Trophoblast cell (in vitro differentiated cells and primary cell): Measurements from ENCODE around the gene TEKT5.

Source experiments
- DNase-seq, 2 donors: peaks; one replicate each; pipeline ENCODE4 v3.0.0-alpha.2; 2016
- H2AFZ ChIP-seq: 2 replicates; pipeline ENCODE4 v1.6.1; 2013; ENCODE audit warnings: low read length, moderate library complexity, mild to moderate bottlenecking; ENCODE audit not compliant: insufficient read depth, poor library complexity
- H2AK5ac ChIP-seq: 2 replicates; pipeline ENCODE4 v1.6.1; 2013; ENCODE audit warnings: mild to moderate bottlenecking, low read length
- H2BK120ac ChIP-seq: 2 replicates; pipeline ENCODE4 v1.6.1; 2013; ENCODE audit warnings: low read length, mild to moderate bottlenecking, moderate library complexity; ENCODE audit not compliant: insufficient read depth, poor library complexity
- H2BK12ac ChIP-seq: 2 replicates; pipeline ENCODE4 v1.6.1; 2013; ENCODE audit warnings: mild to moderate bottlenecking, low read length, moderate library complexity
- H2BK5ac ChIP-seq: 2 replicates; pipeline ENCODE4 v1.6.1; 2013; ENCODE audit warnings: low read length, low read depth, moderate library complexity, mild to moderate bottlenecking; ENCODE audit not compliant: poor library complexity
- H3K14ac ChIP-seq: 2 replicates; pipeline ENCODE4 v1.6.1; 2013; ENCODE audit warnings: mild to moderate bottlenecking, low read length
- H3K18ac ChIP-seq: 2 replicates; pipeline ENCODE4 v1.6.1; 2013; ENCODE audit warnings: mild to moderate bottlenecking, low read length
- H3K23ac ChIP-seq: 2 replicates; pipeline ENCODE4 v1.6.1; 2013; ENCODE audit warnings: low read length
- H3K27ac ChIP-seq: 2 replicates; pipeline ENCODE4 v1.5.1; 2013; ENCODE audit warnings: low read depth, mild to moderate bottlenecking, inconsistent platforms, low read length, moderate library complexity
- H3K27me3 ChIP-seq: 2 replicates; pipeline ENCODE4 v1.6.1; 2013; ENCODE audit warnings: inconsistent platforms, mild to moderate bottlenecking, low read length, moderate library complexity; ENCODE audit not compliant: insufficient read depth
- H3K36me3 ChIP-seq, 2 experiments: 1 replicate in 1 of 2; 2 replicates in 1 of 2; pipeline ENCODE4 v1.6.1; 2013; ENCODE audit warnings: low read length in 2 of 2, mild to moderate bottlenecking in 2 of 2, moderate library complexity in 1 of 2; ENCODE audit not compliant: insufficient read depth in 2 of 2, control insufficient read depth in 1 of 2
- H3K4ac ChIP-seq: 2 replicates; pipeline ENCODE4 v1.6.1; 2013; ENCODE audit warnings: low read depth, mild to moderate bottlenecking, low read length, moderate library complexity
- H3K4me1 ChIP-seq, 2 experiments: 1 replicate in 1 of 2; 2 replicates in 1 of 2; pipeline ENCODE4 v1.6.1; 2013; ENCODE audit warnings: low read length in 2 of 2, mild to moderate bottlenecking in 2 of 2, moderate library complexity in 1 of 2; ENCODE audit not compliant: insufficient read depth in 2 of 2, control insufficient read depth in 1 of 2
- H3K4me2 ChIP-seq: 2 replicates; pipeline ENCODE4 v1.6.1; 2013; ENCODE audit warnings: inconsistent platforms, mild to moderate bottlenecking, low read length, moderate library complexity
- H3K4me3 ChIP-seq: 2 replicates; pipeline ENCODE4 v1.5.1; 2013; ENCODE audit warnings: mild to moderate bottlenecking, low read depth, low read length, inconsistent platforms
- H3K79me1 ChIP-seq: one replicate; pipeline ENCODE4 v1.6.1; 2013; ENCODE audit warnings: low read length
- H3K79me2 ChIP-seq: 2 replicates; pipeline ENCODE4 v1.6.1; 2013; ENCODE audit warnings: low read length, mild to moderate bottlenecking; ENCODE audit not compliant: control insufficient read depth, insufficient read depth, poor library complexity
- H3K9ac ChIP-seq: 2 replicates; pipeline ENCODE4 v1.6.1; 2013; ENCODE audit warnings: mild to moderate bottlenecking, low read length
- H3K9me3 ChIP-seq: 2 replicates; pipeline ENCODE4 v1.6.1; 2013; ENCODE audit warnings: low read depth, mild to moderate bottlenecking, control low read depth, inconsistent platforms, low read length; ENCODE audit not compliant: insufficient read depth
- H4K12ac ChIP-seq: 2 replicates; pipeline ENCODE4 v1.6.1; 2013; ENCODE audit warnings: low read depth, mild to moderate bottlenecking, low read length, moderate library complexity
- H4K8ac ChIP-seq: 2 replicates; pipeline ENCODE4 v1.6.1; 2013; ENCODE audit warnings: low read depth, mild to moderate bottlenecking, low read length, moderate library complexity
- H4K91ac ChIP-seq: one replicate; pipeline ENCODE4 v1.6.1; 2013; ENCODE audit warnings: low read depth, mild to moderate bottlenecking, low read length, moderate library complexity
- WGBS: extraction: QIAGEN DNeasy Blood & Tissue Kit; methylation state at CpG from one replicate; pipeline ENCODE4 v1.1.7; 2013; ENCODE audit warnings: missing lambda C conversion rate; ENCODE audit not compliant: insufficient read length, insufficient coverage; ENCODE audit errors: extremely low coverage; 5-methylcytosine and 5-hydroxymethylcytosine counted together

Gene TEKT5

GRCh38 chr16:10708969-10709368 lies 14.2 kb upstream of the TEKT5 start:
- Histone ChIP-seq H3K27ac (no peak overlapping the region), H3K9me3 (no peaks in the 10 kb centered on the region), H3K79me1 (no peaks in the 10 kb centered on the region), H2AFZ (no peak overlapping the region), H2BK120ac (no peak overlapping the region), H4K8ac (no peak overlapping the region), H3K79me2 (no peaks in the 10 kb centered on the region), H3K27me3 (no peaks in the 10 kb centered on the region), H3K18ac (no peak overlapping the region), H3K9ac (no peak overlapping the region), H3K23ac (no peak overlapping the region), H4K12ac (no peak overlapping the region), H3K4me1 (no peaks in the 10 kb centered on the region), H3K4me3 (no peak overlapping the region), H4K91ac (no peak overlapping the region), H3K14ac (no peak overlapping the region), H3K36me3 (no peaks in the 10 kb centered on the region), H3K4ac (no peak overlapping the region), H3K4me2 (no peak overlapping the region), H2AK5ac (no peak overlapping the region), H2BK12ac (no peak overlapping the region), H2BK5ac (no peak overlapping the region)
- WGBS, result no CpG with 5 or more reads among the region's 4 CpGs
- DNase-seq, result no peak

DNA sequence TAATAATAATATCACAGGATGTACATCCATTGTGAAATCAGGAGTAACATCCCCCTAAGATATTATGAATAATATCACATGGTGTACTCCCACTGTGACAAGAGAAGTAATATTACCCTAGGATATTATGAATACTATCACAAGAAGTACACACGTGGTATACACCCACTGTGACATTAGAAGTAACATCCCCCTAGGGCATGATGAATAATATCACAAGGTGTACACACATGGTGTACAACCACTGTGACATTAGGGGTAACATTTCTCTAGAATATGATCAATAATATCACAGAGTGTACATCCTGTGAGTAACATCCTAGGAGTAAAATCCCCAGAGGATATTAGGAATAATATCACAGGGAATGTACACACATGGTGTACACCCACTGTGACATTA lies 5.0 kb upstream of the TEKT5 start:
- Histone ChIP-seq H3K27me3 (no peaks in the 10 kb centered on the region), H3K18ac (no peak overlapping the region), H3K4ac (no peak overlapping the region), H3K4me1 (no peaks in the 10 kb centered on the region), H4K8ac (no peak overlapping the region), H4K91ac (no peak overlapping the region), H2BK5ac (no peak overlapping the region), H3K79me2 (no peaks in the 10 kb centered on the region), H2AK5ac (no peak overlapping the region), H2AFZ (no peak overlapping the region), H4K12ac (no peak overlapping the region), H3K9ac (no peak overlapping the region), H3K4me3 (no peak overlapping the region), H3K27ac (no peak overlapping the region), H2BK120ac (no peak overlapping the region), H3K4me2 (no peak overlapping the region), H3K23ac (no peak overlapping the region), H3K9me3 (no peaks in the 10 kb centered on the region), H3K14ac (no peak overlapping the region), H3K36me3 (no peaks in the 10 kb centered on the region), H2BK12ac (no peak overlapping the region), H3K79me1 (no peaks in the 10 kb centered on the region)
- WGBS, result no CpG with 5 or more reads among the region's 1 CpG
- no peak for DNase-seq

DNA sequence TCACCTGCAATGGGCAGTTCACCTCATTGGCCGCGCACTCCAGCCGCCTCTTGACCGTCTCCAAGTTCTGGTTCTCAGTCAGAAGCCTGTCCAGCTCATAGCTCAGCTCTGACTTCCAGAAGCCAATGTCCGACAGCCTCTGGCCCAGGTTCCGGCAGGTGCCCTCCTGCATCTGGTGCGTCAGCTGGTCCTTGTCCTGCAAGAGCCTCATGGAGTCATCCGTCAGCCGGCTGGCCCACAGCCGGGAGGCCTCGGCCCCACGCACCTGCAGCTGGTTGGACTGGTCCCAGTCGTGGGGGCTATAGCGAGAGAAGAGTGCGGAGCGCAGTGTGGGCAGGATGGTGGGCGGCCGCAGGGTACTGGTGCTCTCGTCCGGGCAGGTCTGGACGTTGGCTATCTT lies 424 bp downstream of the TEKT5 start:
- Histone ChIP-seq H3K18ac (no peak overlapping the region), H4K12ac (no peak overlapping the region), H2BK12ac (no peak overlapping the region), H3K36me3 (no peaks in the 10 kb centered on the region), H3K79me2 (no peaks in the 10 kb centered on the region), H3K4ac (no peak overlapping the region), H2BK5ac (no peak overlapping the region), H3K14ac (no peak overlapping the region), H3K27me3 (no peaks in the 10 kb centered on the region), H3K79me1 (no peaks in the 10 kb centered on the region), H2AFZ (no peak overlapping the region), H3K27ac (no peak overlapping the region), H3K4me1 (no peaks in the 10 kb centered on the region), H2BK120ac (no peak overlapping the region), H3K9me3 (no peaks in the 10 kb centered on the region), H4K8ac (no peak overlapping the region), H2AK5ac (no peak overlapping the region), H3K9ac (no peak overlapping the region), H3K4me3 (no peak overlapping the region), H3K23ac (no peak overlapping the region), H4K91ac (no peak overlapping the region), H3K4me2 (no peak overlapping the region)
- DNase-seq, result no peak
- WGBS, result no CpG with 5 or more reads among the region's 21 CpGs

DNA sequence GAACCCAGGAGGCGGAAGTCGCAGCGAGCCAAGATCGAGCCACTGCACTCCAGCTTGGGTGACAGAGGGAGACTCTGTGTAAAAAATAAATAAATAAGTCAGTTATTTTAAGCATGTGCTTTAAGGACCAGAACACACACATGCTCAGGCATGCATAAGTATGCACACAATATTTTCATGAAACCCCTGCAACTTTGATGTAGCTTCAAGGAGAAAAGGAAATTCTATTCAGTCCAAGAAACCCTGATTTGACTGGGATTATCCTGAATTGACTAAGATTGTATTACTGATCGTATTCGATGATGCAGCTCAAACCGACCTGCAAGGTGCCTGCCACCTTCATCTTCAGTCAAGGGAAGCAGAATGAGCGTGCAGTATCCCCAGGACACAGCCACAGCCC lies 841 bp downstream of the TEKT5 start:
- Histone ChIP-seq H3K4me2 (no peak overlapping the region), H3K4ac (no peak overlapping the region), H4K91ac (no peak overlapping the region), H3K4me3 (no peak overlapping the region), H4K8ac (no peak overlapping the region), H4K12ac (no peak overlapping the region), H3K79me1 (no peaks in the 10 kb centered on the region), H2BK5ac (no peak overlapping the region), H3K9ac (no peak overlapping the region), H3K18ac (no peak overlapping the region), H2BK120ac (no peak overlapping the region), H3K4me1 (no peaks in the 10 kb centered on the region), H2BK12ac (no peak overlapping the region), H3K79me2 (no peaks in the 10 kb centered on the region), H3K27ac (no peak overlapping the region), H2AK5ac (no peak overlapping the region), H3K14ac (no peak overlapping the region), H3K23ac (no peak overlapping the region), H3K36me3 (no peaks in the 10 kb centered on the region), H2AFZ (no peak overlapping the region), H3K27me3 (no peaks in the 10 kb centered on the region), H3K9me3 (no peaks in the 10 kb centered on the region)
- no peak for DNase-seq
- WGBS, result no CpG with 5 or more reads among the region's 8 CpGs
